Measurements from ENCODE around the gene SLC35F2.

SLC35F2 gene

DNA sequence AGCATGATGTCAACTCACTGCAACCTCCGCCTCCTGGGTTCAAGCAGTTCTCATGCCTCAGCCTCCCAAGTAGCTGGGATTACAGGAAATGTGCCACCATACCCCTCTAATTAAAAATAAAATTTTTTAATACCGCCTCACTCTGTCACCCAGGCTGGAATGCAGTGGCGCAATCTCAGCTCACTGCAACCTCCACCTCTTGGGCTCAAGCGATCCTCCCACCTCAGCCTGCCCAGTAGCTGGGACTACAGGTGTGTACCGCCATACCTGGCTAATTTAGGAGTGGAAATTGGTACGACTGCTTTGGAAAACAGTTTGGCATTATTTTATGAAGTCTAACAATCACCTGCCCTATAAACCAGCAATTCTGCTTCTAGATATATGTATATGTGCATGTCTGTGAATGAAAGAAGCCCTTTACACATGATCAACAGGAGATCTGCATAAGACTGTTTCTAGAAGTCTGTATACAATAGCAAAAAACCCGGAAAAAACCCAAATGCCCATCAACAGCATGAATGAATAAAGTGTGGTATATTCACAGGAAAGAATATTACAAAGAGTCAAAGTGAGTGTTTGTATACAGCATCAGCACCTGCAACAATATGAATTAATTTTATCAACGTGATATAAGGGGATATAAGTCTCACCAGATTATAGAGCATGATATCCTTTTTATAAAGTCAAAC is 16.0 kb downstream of the SLC35F2 start:
- peaks cover 3% of the 10 kb centered on the region; the same call in 1 of the 2 replicates for H3F3A ChIP-seq (ENCODE audit: insufficient read depth, low read length)
- 0 out of 2 replicates have a peak, but pooled peaks cover 11% of the 10 kb centered on the region for H4K20me1 ChIP-seq (ENCODE audit: insufficient read depth, low read length)
- no peak overlapping the region for H3K27ac ChIP-seq (ENCODE audit: low read length)
- H3K4me1 ChIP-seq (ENCODE audit: low read length) = peaks cover 7% of the 10 kb centered on the region
- H3K9me2 ChIP-seq (replicated peaks; ENCODE audit: insufficient read depth, low read length) = no peaks in the 10 kb centered on the region
- no peak overlapping the region for H3K4me2 ChIP-seq (ENCODE audit: low read depth, low read length)
- no peaks in the 10 kb centered on the region for H3K9me3 ChIP-seq (replicated peaks; ENCODE audit: insufficient read depth, low read length)
- H3K79me2 ChIP-seq (ENCODE audit: low read length) = peaks cover 90% of the 10 kb centered on the region
- no peak overlapping the region for H3K9ac ChIP-seq (ENCODE audit: low read length)
- H3K4me3 ChIP-seq (ENCODE audit: low read length) = no peak overlapping the region
- H2AFZ ChIP-seq (ENCODE audit: low read length) = no peak overlapping the region
- no peaks in the 10 kb centered on the region for H3K27me3 ChIP-seq (replicated peaks; ENCODE audit: insufficient read depth, low read length)
- TF ChIP-seq, protein P1, sequence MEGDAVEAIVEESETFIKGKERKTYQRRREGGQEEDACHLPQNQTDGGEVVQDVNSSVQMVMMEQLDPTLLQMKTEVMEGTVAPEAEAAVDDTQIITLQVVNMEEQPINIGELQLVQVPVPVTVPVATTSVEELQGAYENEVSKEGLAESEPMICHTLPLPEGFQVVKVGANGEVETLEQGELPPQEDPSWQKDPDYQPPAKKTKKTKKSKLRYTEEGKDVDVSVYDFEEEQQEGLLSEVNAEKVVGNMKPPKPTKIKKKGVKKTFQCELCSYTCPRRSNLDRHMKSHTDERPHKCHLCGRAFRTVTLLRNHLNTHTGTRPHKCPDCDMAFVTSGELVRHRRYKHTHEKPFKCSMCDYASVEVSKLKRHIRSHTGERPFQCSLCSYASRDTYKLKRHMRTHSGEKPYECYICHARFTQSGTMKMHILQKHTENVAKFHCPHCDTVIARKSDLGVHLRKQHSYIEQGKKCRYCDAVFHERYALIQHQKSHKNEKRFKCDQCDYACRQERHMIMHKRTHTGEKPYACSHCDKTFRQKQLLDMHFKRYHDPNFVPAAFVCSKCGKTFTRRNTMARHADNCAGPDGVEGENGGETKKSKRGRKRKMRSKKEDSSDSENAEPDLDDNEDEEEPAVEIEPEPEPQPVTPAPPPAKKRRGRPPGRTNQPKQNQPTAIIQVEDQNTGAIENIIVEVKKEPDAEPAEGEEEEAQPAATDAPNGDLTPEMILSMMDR (IDR thresholded peaks at IDR 0.05; ENCODE audit: low read length) = no peak
- no peak for TF ChIP-seq EZH2phosphoT487 (IDR thresholded peaks at IDR 0.05; ENCODE audit: low read length)
- no peak for TF ChIP-seq EZH2 (optimal IDR thresholded peaks at IDR 0.05; ENCODE audit: low read depth, low read length)
- no peak for DNase-seq
- H3K36me3 ChIP-seq (replicated peaks; ENCODE audit: insufficient read depth, low read length) = no peaks in the 10 kb centered on the region

DNA sequence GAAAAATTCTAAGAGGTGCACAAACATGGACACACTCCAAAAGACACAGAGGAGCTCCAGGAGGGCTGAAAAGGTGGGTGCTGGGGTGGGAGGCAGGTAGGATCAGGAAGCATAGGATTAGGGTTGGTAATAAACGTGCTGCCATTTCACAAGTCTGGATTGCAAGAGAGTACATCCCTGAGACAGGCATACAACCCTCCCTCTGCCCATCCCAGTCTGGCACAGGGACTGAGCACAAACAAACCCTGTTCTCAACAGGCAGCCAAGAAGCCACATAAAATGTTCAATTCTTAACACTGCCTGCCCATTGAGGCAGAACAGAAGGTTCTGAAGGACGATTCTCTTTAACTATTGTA is 18.5 kb downstream of the SLC35F2 start:
- Histone ChIP-seq H3K4me2 (ENCODE audit: low read depth, low read length) (no peak overlapping the region), H3K79me2 (ENCODE audit: low read length) (peaks cover 91% of the 10 kb centered on the region), H3K27ac (ENCODE audit: low read length) (no peak overlapping the region), H3K9me2 (replicated peaks; ENCODE audit: insufficient read depth, low read length) (no peaks in the 10 kb centered on the region), H3K4me1 (ENCODE audit: low read length) (no peaks in the 10 kb centered on the region), H3F3A (ENCODE audit: insufficient read depth, low read length) (no peaks in the 10 kb centered on the region), H3K36me3 (replicated peaks; ENCODE audit: insufficient read depth, low read length) (no peaks in the 10 kb centered on the region), H4K20me1 (ENCODE audit: insufficient read depth, low read length) (0 out of 2 replicates have a peak, but pooled peaks cover 9% of the 10 kb centered on the region), H3K4me3 (ENCODE audit: low read length) (no peak overlapping the region), H3K9ac (ENCODE audit: low read length) (no peak overlapping the region), H2AFZ (ENCODE audit: low read length) (no peak overlapping the region), H3K27me3 (replicated peaks; ENCODE audit: insufficient read depth, low read length) (no peaks in the 10 kb centered on the region), H3K9me3 (replicated peaks; ENCODE audit: insufficient read depth, low read length) (no peaks in the 10 kb centered on the region)
- no peak for DNase-seq
- TF ChIP-seq, protein P1 (IDR thresholded peaks at IDR 0.05; ENCODE audit: low read length) = no peak
- TF ChIP-seq EZH2 (optimal IDR thresholded peaks at IDR 0.05; ENCODE audit: low read depth, low read length) (no peak), EZH2phosphoT487 (IDR thresholded peaks at IDR 0.05; ENCODE audit: low read length) (no peak)

DNA sequence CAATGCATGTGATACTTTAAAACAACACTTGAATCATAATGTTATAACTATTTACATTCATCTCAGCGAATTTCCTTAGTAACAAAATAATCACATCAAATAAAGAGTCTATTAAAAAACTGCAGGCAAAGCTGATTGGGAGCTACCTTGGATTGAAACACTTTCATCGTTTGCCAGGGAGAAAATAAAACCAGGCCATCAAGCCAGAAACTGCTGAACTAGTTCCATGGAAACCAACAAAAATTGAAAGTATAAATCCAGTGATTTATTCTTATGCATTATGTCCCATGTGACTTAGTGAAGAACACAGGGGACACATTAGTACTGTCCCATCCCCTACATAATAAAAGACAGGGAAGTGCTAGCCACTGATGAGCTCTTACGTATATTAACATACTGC is 21.7 kb downstream of the SLC35F2 start:
- Histone ChIP-seq H3F3A (ENCODE audit: insufficient read depth, low read length) (no peaks in the 10 kb centered on the region), H3K4me2 (ENCODE audit: low read depth, low read length) (no peak overlapping the region), H3K27me3 (replicated peaks; ENCODE audit: insufficient read depth, low read length) (no peaks in the 10 kb centered on the region), H2AFZ (ENCODE audit: low read length) (no peak overlapping the region), H3K9ac (ENCODE audit: low read length) (no peak overlapping the region), H3K4me1 (ENCODE audit: low read length) (no peaks in the 10 kb centered on the region), H3K27ac (ENCODE audit: low read length) (no peak overlapping the region), H3K9me2 (replicated peaks; ENCODE audit: insufficient read depth, low read length) (no peaks in the 10 kb centered on the region), H4K20me1 (ENCODE audit: insufficient read depth, low read length) (peaks cover 14% of the 10 kb centered on the region; the same call in 1 of the 2 replicates), H3K79me2 (ENCODE audit: low read length) (peaks cover 98% of the 10 kb centered on the region), H3K4me3 (ENCODE audit: low read length) (no peak overlapping the region), H3K9me3 (replicated peaks; ENCODE audit: insufficient read depth, low read length) (no peaks in the 10 kb centered on the region), H3K36me3 (replicated peaks; ENCODE audit: insufficient read depth, low read length) (no peaks in the 10 kb centered on the region)
- DNase-seq = no peak
- TF ChIP-seq EZH2 (optimal IDR thresholded peaks at IDR 0.05; ENCODE audit: low read depth, low read length) (no peak), EZH2phosphoT487 (IDR thresholded peaks at IDR 0.05; ENCODE audit: low read length) (no peak)
- TF ChIP-seq, protein P1 (IDR thresholded peaks at IDR 0.05; ENCODE audit: low read length) = no peak

All from MM.1S (cell line).